ENCODE data around the gene DNAAF8. TPM values are rescaled to one million over a fixed set of nuclear protein-coding genes. Genes with fewer than 3 reads are reported as not detected.

DNAAF8 gene
- total RNA-seq, 4 donors from 2014 or later, result 0.21 to 0.42 (median 0.38) TPM; not detected in 1

GRCh38 chr16:4696905-4697847 is 37.2 kb upstream of the DNAAF8 start:
- no peak for DNase-seq
- no peak for TF ChIP-seq CTCF (IDR thresholded peaks at IDR 0.05)
- no peak for TF ChIP-seq POLR2A (IDR thresholded peaks at IDR 0.05)
- no peaks in the 10 kb centered on the region for H3K27me3 ChIP-seq
- peaks cover 23 to 74% (median 27%) of the 10 kb centered on the region in 3 donors for H3K36me3 ChIP-seq
- intact Hi-C loops (cut with DNase I), result loop anchor here (10.0 kb wide), 1 partner anchor 258 kb away; the partner anchor contains the start of gene SEC14L5
- peaks cover 18 to 61% (median 18%) of the 10 kb centered on the region in 3 donors for H3K4me1 ChIP-seq
- no peak overlapping the region for H3K4me3 ChIP-seq
- H3K27ac ChIP-seq, result peak overlapping the region in 1 of 4 donors; percentile 26
- H3K9me3 ChIP-seq, result no peaks in the 10 kb centered on the region
- WGBS, 2 donors, result 60 to 78% methylated on average over 3 to 6 of the region's 33 CpGs

GRCh38 chr16:4697848-4698291 is 36.5 kb upstream of the DNAAF8 start:
- no peaks in the 10 kb centered on the region for H3K9me3 ChIP-seq
- peaks cover 23 to 81% (median 33%) of the 10 kb centered on the region in 3 donors for H3K36me3 ChIP-seq
- H3K27me3 ChIP-seq, result no peaks in the 10 kb centered on the region
- DNase-seq, result no peak
- intact Hi-C loops (cut with DNase I), result loop anchor here (10.0 kb wide), 1 partner anchor 257 kb away; the partner anchor contains the start of gene SEC14L5
- H3K4me1 ChIP-seq, result peaks cover 11 to 55% (median 14%) of the 10 kb centered on the region in 3 donors
- H3K27ac ChIP-seq, result no peak overlapping the region
- no peak for TF ChIP-seq CTCF (IDR thresholded peaks at IDR 0.05)
- TF ChIP-seq POLR2A (IDR thresholded peaks at IDR 0.05), result no peak
- 80% methylated on average over 2 of the region's 9 CpGs; no CpG with 5 or more reads in 1 of the 2 donors for WGBS, 2 donors
- H3K4me3 ChIP-seq, result no peak overlapping the region

GRCh38 chr16:4698321-4699045 is 35.9 kb upstream of the DNAAF8 start:
- Histone ChIP-seq H3K27ac (no peak overlapping the region), H3K9me3 (no peaks in the 10 kb centered on the region), H3K4me3 (no peak overlapping the region), H3K36me3 (peaks cover 23 to 87% (median 33%) of the 10 kb centered on the region in 3 donors), H3K27me3 (no peaks in the 10 kb centered on the region), H3K4me1 (peaks cover 9 to 51% (median 11%) of the 10 kb centered on the region in 3 donors)
- DNase-seq, result no peak
- 90 to 100% methylated on average over 1 to 2 of the region's 36 CpGs for WGBS, 2 donors
- no peak for TF ChIP-seq POLR2A (IDR thresholded peaks at IDR 0.05)
- TF ChIP-seq CTCF (IDR thresholded peaks at IDR 0.05), result no peak
- intact Hi-C loops (cut with DNase I), result loop anchor here (10.0 kb wide), 1 partner anchor 256 kb away; the partner anchor contains the start of gene SEC14L5

GRCh38 chr16:4699046-4699556 is 35.2 kb upstream of the DNAAF8 start:
- WGBS, 2 donors, result 87 to 93% methylated on average over 8 to 12 of the region's 19 CpGs
- DNase-seq, result no peak
- Histone ChIP-seq H3K36me3 (peaks cover 25 to 93% (median 37%) of the 10 kb centered on the region in 3 donors), H3K27ac (no peak overlapping the region), H3K4me3 (no peak overlapping the region), H3K9me3 (no peaks in the 10 kb centered on the region), H3K27me3 (no peaks in the 10 kb centered on the region), H3K4me1 (peaks cover 9 to 48% (median 11%) of the 10 kb centered on the region in 3 donors)
- TF ChIP-seq POLR2A (IDR thresholded peaks at IDR 0.05) (no peak), CTCF (IDR thresholded peaks at IDR 0.05) (no peak)
- intact Hi-C loops (cut with DNase I), result loop anchor here (10.0 kb wide), 1 partner anchor 256 kb away; the partner anchor contains the start of gene SEC14L5
